Thyroid gland (tissue), 4 donors: ENCODE measurements around the gene ANKRD13C.

Experiments used
- CTCF ChIP-seq, 6 experiments: fragments of 200-600 bp in 3 of 6; fragments of 450-650 bp in 3 of 6; sonication (generic) in 3 of 6; IDR thresholded peaks; one replicate each; pipeline ENCODE4 v1.5.1; 2016 to 2019; ENCODE audit warnings: antibody characterized with exemption in 6 of 6, mild to moderate bottlenecking in 2 of 6, inconsistent platforms in 1 of 6, moderate library complexity in 1 of 6
- POLR2A ChIP-seq, 2 donors: fragments of 450-650 bp; IDR thresholded peaks; one replicate each; pipeline ENCODE4 v1.6.1; 2017; ENCODE audit warnings: antibody characterized with exemption in 2 of 2, mild to moderate bottlenecking in 2 of 2, moderate library complexity in 1 of 2

GRCh38 chr1:70386121-70386520 lies 31.6 kb upstream of the ANKRD13C start:
- TF ChIP-seq POLR2A (IDR thresholded peaks at IDR 0.05) (no peak), CTCF (IDR thresholded peaks at IDR 0.05) (no peak)
